Measurements from ENCODE around the gene DSC2. TPM values are rescaled to one million over a fixed set of nuclear protein-coding genes. Genes with fewer than 3 reads are reported as not detected.

Gene DSC2
- total and polyA plus RNA-seq, 8 donors = 0.58 to 47.0 (median 9.2) TPM

DNA sequence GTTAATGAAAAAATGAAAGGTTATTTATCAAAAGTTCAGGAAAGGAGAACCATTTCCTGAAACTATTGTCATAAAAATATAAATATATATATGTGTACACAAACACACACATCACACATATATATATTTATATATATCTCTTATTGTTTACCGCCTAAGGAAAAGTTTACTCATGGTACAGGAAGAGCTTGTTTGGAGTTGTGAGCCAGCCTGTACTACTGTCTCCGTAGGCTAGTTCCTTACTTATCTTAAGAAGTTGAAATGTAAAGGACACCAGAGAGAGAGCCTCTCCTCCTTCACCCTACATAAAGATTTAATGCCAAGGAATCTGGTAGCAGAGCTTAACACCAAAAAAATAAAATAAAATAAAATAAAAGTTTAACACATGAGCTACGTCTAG lies 40.8 kb upstream of the DSC2 start:
- intact Hi-C loops (cut with DNase I; ENCODE audit: low total_unique reads) = no loop called here
- WGBS, 5 donors = 70 to 83% (median 75%) methylated on average over 3 of the region's 3 CpGs
- Histone ChIP-seq H3K4me1 (no peaks in the 10 kb centered on the region), H3K4me3 (no peak overlapping the region), H3K36me3 (no peaks in the 10 kb centered on the region), H3K9me3 (no peaks in the 10 kb centered on the region), H3K27ac (no peak overlapping the region), H3K27me3 (no peaks in the 10 kb centered on the region)
- DNase-seq = no peak
- TF ChIP-seq POLR2AphosphoS5 (IDR thresholded peaks at IDR 0.05) (no peak), POLR2A (IDR thresholded peaks at IDR 0.05) (no peak), EP300 (IDR thresholded peaks at IDR 0.05) (no peak)
- TF ChIP-seq, protein P1, sequence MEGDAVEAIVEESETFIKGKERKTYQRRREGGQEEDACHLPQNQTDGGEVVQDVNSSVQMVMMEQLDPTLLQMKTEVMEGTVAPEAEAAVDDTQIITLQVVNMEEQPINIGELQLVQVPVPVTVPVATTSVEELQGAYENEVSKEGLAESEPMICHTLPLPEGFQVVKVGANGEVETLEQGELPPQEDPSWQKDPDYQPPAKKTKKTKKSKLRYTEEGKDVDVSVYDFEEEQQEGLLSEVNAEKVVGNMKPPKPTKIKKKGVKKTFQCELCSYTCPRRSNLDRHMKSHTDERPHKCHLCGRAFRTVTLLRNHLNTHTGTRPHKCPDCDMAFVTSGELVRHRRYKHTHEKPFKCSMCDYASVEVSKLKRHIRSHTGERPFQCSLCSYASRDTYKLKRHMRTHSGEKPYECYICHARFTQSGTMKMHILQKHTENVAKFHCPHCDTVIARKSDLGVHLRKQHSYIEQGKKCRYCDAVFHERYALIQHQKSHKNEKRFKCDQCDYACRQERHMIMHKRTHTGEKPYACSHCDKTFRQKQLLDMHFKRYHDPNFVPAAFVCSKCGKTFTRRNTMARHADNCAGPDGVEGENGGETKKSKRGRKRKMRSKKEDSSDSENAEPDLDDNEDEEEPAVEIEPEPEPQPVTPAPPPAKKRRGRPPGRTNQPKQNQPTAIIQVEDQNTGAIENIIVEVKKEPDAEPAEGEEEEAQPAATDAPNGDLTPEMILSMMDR (IDR thresholded peaks at IDR 0.05) = no peak

DNA sequence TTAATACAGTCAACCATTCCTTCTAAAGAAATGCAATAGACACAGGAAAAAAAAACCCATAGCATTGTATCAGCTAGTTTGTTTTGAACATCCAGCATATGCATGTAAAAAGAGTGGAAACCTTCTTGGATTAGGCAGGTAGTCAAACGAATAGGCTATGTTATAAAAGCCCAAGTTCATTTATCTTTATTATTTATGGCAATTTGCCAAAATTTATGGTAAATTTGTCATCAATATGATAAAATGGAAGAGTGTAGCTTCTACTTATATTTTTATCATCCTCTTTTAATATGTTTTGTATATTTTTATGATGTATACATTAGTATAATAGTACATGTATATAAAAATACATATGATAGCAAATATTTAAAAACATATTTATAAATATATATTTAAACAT lies 36.5 kb upstream of the DSC2 start:
- no peaks in the 10 kb centered on the region for H3K4me1 ChIP-seq
- no peak for TF ChIP-seq EP300 (IDR thresholded peaks at IDR 0.05)
- TF ChIP-seq POLR2A (IDR thresholded peaks at IDR 0.05) = no peak
- no peak for TF ChIP-seq POLR2AphosphoS5 (IDR thresholded peaks at IDR 0.05)
- TF ChIP-seq, protein P1 (IDR thresholded peaks at IDR 0.05) = no peak
- H3K4me3 ChIP-seq = no peak overlapping the region
- H3K36me3 ChIP-seq = no peaks in the 10 kb centered on the region
- H3K27me3 ChIP-seq = no peaks in the 10 kb centered on the region
- no peak overlapping the region for H3K27ac ChIP-seq
- WGBS, 5 donors = 58 to 75% (median 62%) methylated on average over 1 of the region's 1 CpG
- DNase-seq = no peak
- H3K9me3 ChIP-seq = no peaks in the 10 kb centered on the region
- intact Hi-C loops (cut with DNase I; ENCODE audit: low total_unique reads) = no loop called here

DNA sequence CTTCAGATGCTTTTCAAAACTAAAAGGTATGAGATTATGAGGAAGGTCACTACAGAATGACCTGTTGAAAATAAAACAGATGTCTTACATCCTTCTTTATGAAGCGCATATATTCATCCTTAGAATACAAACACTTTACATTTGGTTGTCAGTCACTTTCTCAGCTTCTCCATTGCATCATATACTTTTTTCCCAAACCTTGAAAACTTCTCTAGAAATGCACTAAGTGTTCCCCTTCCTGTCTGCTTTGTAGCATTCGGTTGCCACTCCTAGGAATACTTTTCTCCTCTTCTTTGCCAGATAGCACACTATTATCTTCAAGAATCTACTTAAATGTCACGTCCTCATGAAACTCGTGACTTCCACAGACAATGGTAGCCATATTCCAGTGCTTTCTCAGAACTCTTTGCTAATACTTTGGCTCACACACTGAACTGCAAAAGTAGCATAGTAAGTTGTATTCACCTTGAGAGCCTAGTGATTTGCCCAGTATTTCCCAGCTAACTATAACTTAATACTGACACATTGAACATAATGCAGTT lies 32.8 kb upstream of the DSC2 start:
- 73 to 87% (median 84%) methylated on average over 4 of the region's 4 CpGs for WGBS, 5 donors
- TF ChIP-seq EP300 (IDR thresholded peaks at IDR 0.05) (no peak), POLR2AphosphoS5 (IDR thresholded peaks at IDR 0.05) (no peak), POLR2A (IDR thresholded peaks at IDR 0.05) (no peak)
- TF ChIP-seq, protein P1 (IDR thresholded peaks at IDR 0.05) = no peak
- Histone ChIP-seq H3K4me1 (no peaks in the 10 kb centered on the region), H3K27ac (no peak overlapping the region), H3K27me3 (no peaks in the 10 kb centered on the region), H3K9me3 (no peaks in the 10 kb centered on the region), H3K4me3 (no peak overlapping the region), H3K36me3 (no peaks in the 10 kb centered on the region)
- intact Hi-C loops (cut with DNase I; ENCODE audit: low total_unique reads) = no loop called here
- no peak for DNase-seq

DNA sequence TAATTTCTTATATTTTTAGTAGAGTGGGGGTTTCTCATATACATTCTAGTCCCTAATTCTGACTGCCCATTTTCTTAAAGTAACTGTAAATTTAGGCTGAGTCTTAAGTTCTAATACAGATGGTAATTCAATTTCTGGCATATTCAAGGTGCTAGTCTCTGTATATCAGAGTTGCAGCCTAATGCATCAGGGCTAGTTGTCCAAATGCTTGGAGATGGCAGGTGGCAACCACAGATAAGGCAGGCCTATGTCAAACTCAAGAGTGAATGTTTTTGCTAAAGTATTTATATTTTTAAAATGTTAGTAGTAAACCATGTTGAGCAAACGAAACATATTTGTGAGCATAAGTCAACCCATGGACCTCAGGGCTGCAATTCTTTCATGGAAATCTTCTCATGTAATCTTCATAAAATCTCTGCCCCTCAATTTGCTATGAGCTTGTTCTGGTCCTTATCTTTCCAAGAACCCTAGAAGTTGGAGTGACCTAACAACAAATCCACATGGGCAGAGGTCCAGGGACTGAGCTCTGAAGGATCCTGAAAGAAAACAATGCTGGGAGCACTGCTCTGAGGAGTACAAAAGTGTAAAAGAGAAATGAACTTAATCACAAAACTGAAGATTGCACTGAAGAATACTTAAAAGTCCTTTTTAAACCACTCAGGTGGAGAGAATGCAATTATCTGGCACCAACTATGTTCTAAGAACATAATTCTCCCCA lies 27.3 kb upstream of the DSC2 start:
- TF ChIP-seq, protein P1 (IDR thresholded peaks at IDR 0.05) = no peak
- TF ChIP-seq POLR2AphosphoS5 (IDR thresholded peaks at IDR 0.05) = no peak
- TF ChIP-seq EP300 (IDR thresholded peaks at IDR 0.05) = no peak
- no peak for TF ChIP-seq POLR2A (IDR thresholded peaks at IDR 0.05)
- H3K4me1 ChIP-seq = no peaks in the 10 kb centered on the region
- intact Hi-C loops (cut with DNase I; ENCODE audit: low total_unique reads) = no loop called here
- no peak overlapping the region for H3K4me3 ChIP-seq
- H3K27me3 ChIP-seq = no peaks in the 10 kb centered on the region
- DNase-seq = no peak
- no peak overlapping the region for H3K27ac ChIP-seq
- H3K36me3 ChIP-seq = no peaks in the 10 kb centered on the region
- peaks cover 0 to 9% (median 4%) of the 10 kb centered on the region in 4 donors for H3K9me3 ChIP-seq
- 61 to 80% (median 77%) methylated on average over 1 of the region's 1 CpG for WGBS, 5 donors
